AG04449 (cell line): ENCODE results near the gene GRB10.

Experiments used
- CTCF ChIA-PET: fragments of 350-600 bp; formaldehyde crosslinking; extraction: SDS; loops from one replicate; lab custom pipeline; 2021; ENCODE audit warnings: antibody characterized with exemption; lab: Yijun Ruan, JAX
- POLR2A ChIA-PET: fragments of 400-600, 350-600 bp; formaldehyde crosslinking; extraction: SDS; loops from one replicate; lab custom pipeline; 2020; ENCODE audit warnings: antibody characterized with exemption, inconsistent platforms; lab: Yijun Ruan, JAX
- DNase-seq: peaks from one replicate; pipeline ENCODE4 v3.0.0-alpha.2; 2010; ENCODE audit warnings: low read depth, low spot score
- H3K4me3 ChIP-seq: 2 replicates; pipeline ENCODE4 v1.5.1; 2011; ENCODE audit warnings: low read depth, mild to moderate bottlenecking, control low read depth, low read length
- TF ChIP-seq, protein P1 (sequence below): IDR thresholded peaks from one replicate; pipeline ENCODE4 v1.5.1; 2011; ENCODE audit warnings: mild to moderate bottlenecking, moderate library complexity, low read length, control low read depth, inconsistent platforms; ENCODE audit not compliant: insufficient read depth; ENCODE audit errors: missing control alignments

Gene GRB10

DNA sequence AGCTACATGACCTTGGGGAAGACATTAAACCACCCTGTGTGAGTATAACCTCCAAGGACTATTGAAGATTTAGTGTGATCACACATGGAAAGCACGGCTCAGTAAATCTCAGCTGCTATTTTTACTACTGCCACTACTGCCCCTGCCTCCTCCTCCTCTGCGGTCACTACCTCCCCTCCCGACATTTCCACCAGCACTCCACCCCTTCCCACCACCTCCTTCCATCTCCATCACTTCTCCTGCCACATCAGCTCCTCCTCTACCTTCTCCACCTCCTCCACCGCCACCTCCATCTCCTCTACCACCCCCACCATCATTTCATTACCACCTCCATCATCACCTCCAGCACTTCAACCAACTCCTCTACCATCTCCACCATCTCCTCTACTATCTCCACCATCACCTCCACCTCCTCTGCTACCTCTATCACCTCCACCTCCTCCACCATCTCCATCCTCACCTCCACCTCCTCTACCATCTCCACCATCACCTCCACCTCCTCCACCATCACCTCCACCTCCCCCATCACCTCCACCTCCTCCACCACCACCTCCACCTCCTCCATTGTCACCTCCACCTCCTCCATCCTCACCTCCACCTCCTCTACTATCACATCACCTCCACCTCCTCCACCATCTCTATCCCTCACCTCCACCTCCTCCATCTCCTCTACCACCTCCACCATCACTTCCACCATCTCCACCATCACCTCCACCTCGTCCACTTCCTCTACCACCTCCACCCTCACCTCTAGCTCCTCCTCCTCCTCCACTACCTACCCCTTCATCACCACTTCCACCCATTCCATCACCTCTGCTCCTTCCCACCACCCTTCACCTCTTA lies 69.4 kb downstream of the GRB10 start:
- TF ChIP-seq, protein P1, sequence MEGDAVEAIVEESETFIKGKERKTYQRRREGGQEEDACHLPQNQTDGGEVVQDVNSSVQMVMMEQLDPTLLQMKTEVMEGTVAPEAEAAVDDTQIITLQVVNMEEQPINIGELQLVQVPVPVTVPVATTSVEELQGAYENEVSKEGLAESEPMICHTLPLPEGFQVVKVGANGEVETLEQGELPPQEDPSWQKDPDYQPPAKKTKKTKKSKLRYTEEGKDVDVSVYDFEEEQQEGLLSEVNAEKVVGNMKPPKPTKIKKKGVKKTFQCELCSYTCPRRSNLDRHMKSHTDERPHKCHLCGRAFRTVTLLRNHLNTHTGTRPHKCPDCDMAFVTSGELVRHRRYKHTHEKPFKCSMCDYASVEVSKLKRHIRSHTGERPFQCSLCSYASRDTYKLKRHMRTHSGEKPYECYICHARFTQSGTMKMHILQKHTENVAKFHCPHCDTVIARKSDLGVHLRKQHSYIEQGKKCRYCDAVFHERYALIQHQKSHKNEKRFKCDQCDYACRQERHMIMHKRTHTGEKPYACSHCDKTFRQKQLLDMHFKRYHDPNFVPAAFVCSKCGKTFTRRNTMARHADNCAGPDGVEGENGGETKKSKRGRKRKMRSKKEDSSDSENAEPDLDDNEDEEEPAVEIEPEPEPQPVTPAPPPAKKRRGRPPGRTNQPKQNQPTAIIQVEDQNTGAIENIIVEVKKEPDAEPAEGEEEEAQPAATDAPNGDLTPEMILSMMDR = no peak
- no peak for DNase-seq
- ChIA-PET CTCF (interaction anchor here (0.7 to 2.0 kb wide), 5 partner anchors 8 to 428 kb away, joined by 3 to 8 read pairs (median 3); no protein-coding TSS in a partner anchor), POLR2A (no interaction called here)
- H3K4me3 ChIP-seq = no peak overlapping the region

DNA sequence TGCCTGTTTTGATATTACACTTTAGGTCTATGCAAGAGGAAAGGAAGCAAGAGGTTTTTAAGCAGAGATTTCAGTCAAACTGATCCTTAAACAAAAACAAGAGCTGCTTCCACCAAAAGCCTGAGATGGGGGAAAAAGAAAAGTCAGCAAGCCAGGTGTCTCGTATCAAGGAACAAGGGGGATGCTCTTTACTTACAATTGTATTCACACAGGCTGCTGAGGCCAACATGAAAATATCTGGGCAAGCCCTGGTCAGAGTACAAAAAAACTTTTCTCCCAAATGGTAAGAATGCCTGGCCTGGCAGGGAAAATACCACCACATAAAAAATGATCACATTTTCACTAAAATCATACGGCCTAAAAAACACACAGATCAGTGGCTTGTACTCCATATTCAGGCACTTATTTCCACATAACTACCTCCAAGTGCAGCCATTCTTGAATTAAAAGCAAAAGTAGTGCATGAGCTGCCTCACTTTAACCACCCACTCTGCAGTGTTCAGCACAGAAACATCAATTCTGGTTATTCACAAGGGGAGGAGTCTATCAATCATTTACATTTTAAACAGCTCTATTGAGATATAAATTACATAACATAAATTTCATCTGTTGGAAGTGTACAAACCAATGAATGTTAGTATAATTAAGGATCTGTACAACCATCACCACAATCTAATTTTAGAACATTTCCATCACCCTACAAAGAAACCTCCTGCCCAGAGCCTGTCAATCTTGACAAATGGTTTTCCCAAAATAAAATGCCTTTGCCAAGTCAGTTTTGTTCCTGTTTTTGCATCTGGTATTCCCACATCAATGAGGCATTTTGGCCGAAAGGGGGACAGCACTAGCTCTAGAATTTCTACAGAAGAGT lies 70.2 kb downstream of the GRB10 start:
- DNase-seq = no peak
- H3K4me3 ChIP-seq = no peak overlapping the region
- ChIA-PET POLR2A (no interaction called here), CTCF (interaction anchor here (0.7 to 2.0 kb wide), 5 partner anchors 8 to 429 kb away, joined by 3 to 8 read pairs (median 3); no protein-coding TSS in a partner anchor)
- TF ChIP-seq, protein P1 = no peak

DNA sequence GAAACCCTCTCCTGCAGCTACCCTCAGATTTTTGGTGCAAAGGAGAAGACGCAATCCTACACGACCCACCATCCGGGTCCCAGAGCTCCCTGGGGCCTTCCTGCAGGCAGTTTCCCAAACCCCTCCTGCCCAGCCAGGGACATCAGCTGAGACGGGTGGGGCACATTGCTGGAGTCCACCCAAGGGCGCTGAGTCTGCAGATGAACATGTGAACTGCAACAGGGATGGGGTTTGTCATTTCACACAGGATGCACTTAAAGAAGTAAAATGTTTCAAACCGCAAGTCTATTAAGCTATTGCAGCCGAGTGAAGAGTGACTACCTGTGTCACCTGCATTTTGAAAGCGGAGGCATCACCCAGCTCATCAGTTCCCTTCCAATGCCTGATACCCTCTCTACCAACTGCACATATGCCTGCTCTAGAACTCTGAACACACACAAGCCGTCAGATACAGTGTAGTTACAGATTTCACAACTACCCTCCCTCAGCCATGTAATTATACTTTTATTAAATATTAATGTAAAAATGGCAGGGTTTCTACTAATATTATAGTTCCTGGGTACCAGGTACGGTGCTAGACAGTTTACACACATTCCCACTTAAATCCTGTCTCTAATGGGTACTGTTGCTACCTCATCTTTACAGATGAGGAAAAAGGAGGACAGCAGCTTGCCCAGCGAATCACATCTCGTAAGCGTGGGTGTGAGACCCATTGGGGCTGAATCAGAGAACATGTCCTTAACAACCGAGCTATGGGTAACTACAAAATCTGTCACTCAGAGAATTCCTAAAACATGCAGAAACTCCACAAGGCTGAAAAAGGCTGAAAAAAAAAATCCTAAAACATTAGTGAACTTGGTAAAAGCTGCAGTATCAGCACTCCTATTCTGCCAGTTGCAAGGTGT lies 71.2 kb downstream of the GRB10 start:
- no peak overlapping the region for H3K4me3 ChIP-seq
- TF ChIP-seq, protein P1 = no peak
- ChIA-PET CTCF (interaction anchor here (1.2 to 2.0 kb wide), 3 partner anchors 9 to 430 kb away, joined by 3 to 8 read pairs (median 4); no protein-coding TSS in a partner anchor), POLR2A (no interaction called here)
- no peak for DNase-seq

DNA sequence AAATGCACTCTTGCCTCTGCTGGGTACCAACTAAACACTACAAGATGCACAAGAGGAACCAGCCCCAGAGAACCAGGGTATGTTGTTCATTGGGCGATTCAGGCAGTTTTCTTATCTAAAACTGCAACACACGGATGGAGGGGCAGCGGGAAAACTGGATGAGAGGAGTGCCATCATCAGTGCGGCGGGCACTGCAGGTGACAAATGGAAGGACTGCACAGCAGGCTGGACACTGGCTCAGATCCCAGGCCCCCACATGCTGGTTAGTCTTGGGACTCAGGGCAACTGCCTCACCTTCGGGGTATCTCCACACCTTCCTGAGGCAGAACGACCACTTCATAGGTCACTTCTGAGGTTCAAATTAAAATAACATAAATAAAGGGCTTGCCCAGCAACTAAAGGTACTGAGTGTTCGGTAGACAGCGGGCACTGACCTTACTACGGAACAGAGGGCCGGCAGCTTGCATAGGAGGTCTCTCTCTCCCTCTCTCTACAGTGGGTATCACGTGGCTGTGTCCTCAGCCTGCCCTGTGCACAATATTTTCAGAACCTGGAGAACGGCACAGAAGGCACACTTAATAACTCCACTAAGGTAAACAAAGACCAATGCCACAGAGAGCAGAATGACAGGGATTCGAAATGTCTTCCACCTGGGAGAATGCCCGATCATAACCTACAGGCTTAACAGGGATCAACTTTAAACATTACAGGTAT lies 72.1 kb downstream of the GRB10 start:
- CTCF ChIA-PET = no interaction called here
- POLR2A ChIA-PET = no interaction called here
- H3K4me3 ChIP-seq = no peak overlapping the region
- no peak for DNase-seq
- TF ChIP-seq, protein P1 = no peak

DNA sequence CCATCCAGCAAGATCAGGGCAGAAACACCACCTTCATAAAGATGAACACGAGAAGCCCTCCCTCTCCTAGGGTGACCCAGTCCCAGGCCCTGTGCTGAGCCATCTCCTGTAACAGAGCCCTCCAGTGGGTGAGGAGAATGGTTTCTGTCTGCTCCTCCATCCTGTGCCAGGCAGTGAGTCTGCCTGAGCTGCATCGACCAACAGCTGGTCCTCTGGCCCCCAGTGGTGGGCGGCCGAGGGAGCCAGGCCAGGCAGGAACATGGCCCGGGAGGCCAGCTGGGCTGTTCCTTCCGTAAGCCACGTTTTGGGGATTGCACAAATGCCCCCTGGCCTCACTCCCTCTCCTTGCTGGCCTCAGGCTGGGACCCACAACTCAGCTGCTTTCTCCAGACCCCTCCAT lies 73.5 kb downstream of the GRB10 start:
- ChIA-PET CTCF (no interaction called here), POLR2A (no interaction called here)
- no peak for DNase-seq
- H3K4me3 ChIP-seq = no peak overlapping the region
- TF ChIP-seq, protein P1 = no peak
